ENCODE data around the gene RBP2.
"Not testable (repeated sequence)": the region's sequence is repeated elsewhere in the genome, so short reads cannot be mapped to it uniquely, and the experiment has no call there.

Gene RBP2

DNA sequence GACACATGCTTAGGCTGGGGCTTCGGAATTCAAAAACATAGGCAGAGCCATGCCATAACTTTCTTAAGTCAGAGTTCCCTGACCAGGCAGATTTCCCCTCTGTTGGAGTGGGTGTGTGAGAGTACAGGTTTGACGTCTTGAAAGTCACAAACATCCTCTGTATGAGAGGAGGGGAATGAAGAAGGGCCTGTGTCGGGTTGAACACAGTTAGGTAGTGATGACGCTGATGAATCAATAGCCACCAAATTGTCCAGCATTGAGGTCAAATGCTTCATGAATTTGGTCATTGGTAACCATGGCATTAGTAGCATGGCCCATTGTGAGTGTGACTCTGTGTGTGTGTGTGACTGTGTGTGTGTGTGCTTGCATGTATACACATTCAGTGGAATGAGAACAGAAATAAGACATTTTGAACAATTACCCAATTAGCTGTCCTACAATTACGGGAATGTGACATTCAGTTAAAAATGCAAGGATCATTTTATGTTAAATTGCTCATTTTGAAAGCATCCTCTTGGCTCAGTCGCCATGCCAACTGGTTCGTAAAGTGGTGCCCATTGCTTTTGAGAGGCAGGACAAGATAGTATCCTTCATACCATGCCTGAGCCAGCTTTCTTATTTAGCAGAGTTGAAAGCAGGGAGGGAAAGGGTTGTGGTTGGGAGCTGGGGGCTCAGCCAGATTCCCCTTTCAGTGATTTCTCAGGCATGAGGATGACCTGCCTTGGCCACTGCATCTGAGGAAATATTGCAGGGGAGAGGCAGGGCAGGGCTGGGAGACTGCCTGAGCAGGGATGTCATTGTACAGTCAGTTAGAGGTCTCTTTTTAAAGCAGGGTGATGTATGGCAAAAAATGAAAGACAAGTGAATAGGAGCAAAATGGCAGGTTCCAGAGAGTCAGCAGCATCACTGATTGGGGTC, 35.4 kb downstream of the RBP2 start:
- no peak for DNase-seq

DNA sequence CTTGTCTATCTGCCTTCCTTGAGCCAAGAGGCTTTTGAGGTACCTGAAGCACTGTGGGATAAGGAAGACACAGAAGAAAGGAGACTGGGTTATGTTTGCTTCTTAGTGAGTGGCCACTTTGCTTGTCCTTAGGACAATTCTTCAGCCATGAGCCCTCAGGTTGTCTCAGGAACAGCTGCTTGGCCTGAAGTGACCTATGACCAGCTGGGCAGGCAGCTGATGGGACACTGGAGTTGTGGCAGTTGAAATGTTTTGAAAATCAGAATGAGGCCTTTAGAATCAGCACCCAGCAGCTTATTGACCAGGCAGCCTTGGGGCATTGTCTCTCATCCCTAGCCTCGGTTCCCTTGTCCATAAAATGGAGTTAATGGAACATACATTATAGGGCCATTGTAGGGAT, 37.0 kb downstream of the RBP2 start:
- no peak for DNase-seq

DNA sequence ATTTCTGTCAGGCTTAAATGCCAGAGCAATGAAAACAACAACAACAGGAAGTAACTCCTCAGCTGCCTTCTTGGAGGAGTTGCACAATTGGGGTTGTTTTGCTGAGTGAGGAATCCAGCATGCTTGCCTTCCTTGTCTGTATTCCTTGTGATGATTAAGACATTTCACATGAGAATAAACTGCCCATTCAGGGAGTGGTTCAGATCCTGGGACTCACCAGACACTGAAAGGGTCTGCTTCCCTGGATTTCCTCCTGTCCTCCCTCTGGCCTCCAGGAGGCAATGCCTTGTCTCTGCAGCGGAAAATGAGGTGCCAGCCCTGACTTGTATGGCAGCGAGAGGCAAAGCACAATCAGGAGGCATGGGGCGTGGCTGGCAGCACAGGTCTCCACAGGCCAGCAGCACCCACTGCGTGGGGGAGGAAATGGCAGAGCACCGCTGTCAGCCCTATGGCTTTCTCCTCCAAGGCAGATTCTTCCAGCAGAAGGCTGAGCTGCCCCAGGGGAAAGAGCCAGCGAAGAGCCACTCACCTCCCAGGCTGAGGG, 41.5 kb downstream of the RBP2 start:
- no peak for DNase-seq

DNA sequence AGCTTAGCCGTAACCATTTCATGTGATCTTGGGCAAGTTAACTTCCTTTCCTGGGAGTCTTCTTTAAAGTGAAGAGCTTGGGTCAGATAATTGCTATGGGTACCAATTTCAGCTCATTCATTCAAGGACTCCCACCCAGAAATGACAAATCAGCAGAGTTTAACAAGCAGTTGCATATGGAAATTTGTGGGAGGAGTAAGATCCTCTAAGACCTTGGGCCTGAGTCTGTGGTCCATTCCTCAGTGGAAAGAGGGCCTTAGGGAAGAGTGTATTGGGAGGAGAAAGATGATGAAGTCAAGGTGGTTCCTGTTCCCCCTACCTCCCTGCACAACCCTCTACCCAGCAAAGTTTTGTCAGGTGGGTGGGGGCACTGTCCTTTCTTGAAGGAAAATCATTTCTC, 42.1 kb downstream of the RBP2 start:
- DNase-seq, result no peak

DNA sequence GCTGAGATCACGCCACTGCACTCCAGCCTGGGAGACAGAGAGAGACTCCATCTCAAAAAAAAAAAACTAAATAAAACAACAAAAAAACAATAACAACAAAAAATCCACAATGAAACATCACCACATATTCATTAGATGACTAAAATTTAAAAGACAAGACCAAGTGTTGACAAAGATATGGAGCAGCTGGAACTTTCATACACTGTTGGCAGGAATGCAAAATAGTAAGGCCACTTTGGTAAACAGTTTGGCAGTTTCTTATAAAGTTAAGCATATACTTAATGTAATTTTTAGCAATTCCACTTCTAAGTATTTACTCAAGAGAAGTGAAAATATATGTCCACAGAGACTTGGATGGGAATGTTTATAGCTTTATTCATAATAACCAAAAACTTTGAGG, 43.2 kb downstream of the RBP2 start:
- DNase-seq, result no peak

DNA sequence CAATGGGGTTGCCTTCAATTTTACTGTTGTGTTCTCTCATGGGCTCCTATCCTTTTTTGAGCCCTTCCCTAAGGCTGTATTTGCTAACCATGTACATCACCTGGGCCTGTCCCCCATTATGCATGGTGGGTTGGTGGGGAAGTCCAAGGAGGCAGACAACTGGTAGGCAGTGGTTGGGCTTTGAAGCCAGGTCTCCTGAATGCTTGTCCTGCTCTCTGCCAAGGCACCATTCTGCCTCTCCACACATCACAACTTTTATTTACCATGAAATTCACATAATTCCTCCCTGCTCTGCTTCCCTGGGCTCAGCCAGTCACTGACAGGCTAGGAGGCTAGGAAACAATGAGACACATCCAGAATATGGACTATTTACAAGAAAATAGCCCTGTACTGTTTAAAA, 45.8 kb downstream of the RBP2 start:
- no peak for DNase-seq

DNA sequence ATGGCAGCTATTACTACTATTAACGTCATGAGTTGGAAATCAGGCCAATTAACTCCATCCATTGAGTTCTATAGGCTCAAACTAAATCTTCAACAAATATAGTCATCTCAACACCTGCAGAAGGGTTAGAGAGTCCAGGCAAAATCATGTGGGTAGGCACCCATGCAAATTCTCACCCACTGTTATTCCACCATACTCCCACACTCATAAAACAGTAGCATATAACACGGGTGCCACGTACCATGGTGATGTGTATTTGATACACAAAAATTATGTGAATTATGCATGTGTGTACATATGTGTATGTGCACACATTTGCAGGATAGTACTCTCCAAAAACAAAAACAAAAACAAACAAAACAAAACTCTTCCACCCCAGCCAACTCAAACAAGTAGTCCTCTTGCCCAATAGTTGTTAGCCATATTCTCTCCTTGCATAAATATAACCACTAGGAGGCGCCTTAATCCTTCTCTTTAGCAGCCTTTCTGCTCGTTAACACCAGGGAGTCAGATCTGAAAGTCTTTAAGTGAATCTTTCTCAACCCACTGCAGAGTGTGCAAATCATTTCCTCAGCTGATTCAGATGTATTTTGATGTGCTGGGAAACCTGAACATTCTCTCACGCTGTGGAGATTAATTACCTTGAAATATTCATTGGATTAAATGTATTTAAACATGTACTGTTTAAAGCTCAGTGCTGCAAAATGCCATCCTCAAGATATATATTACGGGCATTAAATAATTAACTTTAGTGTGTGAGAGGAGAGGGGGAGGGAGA, 48.8 kb downstream of the RBP2 start:
- DNase-seq, result peak; percentile 92

DNA sequence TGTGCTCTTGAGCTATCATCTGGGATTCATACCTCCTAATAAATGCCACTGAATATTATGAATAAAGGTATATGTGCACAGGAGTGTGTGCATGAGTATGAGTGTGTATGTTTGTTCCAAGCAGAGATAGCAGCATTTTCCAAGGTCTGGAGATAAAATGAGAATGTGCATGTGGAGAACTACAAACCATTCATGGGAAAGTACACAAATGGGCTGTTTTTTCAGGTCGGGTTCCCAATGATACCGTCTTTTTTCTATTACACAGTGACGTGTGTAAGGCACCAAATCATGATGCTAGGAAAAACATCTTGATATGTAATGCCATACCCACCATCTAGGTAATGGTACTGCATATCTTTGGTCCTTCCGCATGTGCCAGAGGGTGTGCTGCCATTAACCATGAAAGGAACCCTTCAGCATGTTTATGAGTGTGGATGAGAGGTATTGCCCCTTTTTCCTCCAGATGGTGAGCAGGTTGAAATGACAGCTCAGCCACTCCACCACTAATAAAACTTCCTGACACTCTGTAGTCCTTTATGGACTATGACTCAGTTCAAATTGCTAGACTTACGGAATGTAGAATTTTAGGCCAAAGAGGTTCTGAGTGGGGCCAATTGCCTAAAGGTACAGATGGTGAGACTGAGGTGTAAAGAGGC, 50.4 kb downstream of the RBP2 start:
- no peak for DNase-seq

DNA sequence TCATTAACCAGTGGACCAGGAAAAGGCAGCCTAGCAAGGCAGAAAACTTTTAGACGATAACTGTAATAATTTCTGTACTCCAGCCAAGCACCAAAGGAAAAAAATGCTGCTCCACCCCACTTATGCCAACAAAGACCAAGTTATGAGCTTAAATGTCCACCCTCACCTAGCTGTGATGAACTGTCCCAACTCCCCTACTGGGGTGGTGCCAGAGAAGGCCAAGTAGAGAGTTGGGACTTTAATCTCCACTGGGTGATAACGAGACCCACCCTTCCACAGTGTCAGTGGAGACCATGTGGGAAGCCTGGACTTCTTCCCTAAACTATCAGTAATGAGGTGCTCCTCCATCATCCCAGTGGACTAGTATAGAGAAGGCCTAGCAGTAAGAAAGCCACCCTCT, 53.1 kb downstream of the RBP2 start:
- DNase-seq, result no peak

DNA sequence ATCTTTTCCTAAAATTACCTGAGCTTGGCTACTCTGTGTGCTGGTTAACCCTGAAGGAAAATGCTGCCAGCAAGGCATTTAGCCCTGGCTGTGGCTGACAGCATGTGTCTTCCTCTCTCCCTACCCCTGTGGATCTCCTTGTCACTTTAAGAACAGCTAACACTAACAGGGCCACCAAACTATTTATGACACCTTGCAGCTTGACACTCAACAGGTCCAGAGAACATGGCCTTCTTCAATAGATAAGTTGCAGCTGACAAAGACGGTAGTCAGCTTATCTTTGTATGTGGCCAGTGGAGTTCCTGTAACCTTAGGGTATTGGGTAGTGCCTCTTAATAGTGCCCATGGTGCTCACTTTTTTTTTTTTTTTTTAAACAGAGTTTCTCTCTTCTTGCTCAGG, 54.9 kb downstream of the RBP2 start:
- DNase-seq, result peak; percentile 60

DNA sequence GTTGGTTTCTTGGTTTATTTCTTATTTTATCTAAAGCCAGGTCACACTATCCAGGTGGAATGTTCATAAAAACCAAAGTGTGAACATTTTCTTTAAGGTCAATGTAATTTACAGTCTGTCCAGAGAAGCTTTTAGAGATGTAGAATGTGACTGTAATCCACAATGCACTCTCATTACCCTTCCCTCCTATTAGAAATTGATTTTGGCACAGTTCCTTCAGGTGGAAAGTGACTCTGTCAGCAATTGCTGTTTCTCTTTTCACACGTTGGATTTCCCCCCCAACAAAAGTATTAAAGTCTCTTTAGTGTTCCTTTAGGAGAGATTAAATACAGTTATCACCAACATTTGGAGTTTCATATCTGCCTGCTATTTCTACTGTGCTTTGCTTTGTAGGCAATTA, 55.3 kb downstream of the RBP2 start:
- no peak for DNase-seq

DNA sequence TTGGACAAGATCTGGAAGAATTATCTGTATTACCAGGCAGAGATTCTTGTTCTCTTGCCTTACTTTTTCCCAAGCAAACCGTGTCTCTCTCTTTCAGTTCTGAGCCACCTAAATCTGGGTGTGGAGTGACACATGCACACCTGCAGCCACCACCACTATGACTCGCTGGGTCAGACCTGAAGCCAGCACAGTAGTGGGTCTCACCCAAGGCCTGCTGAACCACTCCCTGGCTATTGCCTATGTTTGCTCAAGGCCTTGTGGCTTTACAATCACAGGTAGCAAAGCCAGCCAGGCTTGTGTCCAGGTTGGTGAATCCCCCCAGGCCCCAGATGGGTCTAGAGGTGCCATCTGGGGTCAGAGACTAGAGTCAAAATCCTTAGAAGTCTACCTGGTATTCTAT, 58.2 kb downstream of the RBP2 start:
- DNase-seq, result no peak

DNA sequence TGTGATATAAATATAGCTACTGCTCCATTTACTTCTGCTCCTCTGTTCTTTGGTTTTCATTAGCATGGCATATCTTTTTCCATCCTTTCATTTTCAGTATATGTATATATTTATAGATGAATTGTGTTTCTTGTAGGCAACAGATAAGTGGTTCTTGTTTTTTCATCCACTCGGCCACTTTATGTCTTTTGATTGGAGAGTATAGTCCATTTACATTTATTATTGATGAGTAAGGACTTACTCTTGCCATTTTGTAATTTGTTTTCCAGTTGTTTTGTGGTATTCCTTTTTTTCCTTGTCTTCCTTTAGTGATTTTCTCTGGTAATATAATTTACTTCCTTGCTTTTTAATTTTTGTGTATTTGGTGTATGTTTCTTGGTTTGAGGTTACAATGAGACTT, 60.0 kb downstream of the RBP2 start:
- no peak for DNase-seq

DNA sequence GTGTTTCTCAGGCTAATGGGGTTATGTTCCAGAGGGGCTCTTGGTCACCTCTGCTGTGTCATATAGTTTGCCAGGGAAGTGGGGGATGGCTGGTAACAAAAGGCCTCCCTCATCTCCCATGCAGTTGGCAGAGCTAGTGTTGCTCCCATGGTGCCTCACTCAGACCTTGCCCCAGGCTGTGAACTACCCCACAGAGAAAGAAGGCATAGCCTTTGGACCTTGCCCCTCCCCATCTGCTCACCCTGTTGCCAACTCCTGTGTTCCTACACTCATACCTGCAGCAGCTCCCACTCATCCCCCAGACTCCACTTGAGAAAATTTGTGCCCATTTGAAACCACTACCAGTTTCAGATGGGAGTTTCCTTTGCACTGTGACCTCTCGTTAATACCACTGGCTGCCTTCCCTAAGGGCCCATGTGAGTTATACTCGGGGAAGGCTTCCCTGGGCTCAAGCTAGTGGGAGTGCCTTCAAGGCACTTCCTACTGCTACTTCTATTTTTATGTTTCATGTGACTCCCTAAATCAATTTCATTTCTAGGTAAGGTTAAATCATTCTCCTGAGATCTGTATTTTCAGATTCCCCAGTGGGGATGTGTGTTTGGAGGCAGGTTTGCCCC, 61.6 kb downstream of the RBP2 start:
- no peak for DNase-seq

DNA sequence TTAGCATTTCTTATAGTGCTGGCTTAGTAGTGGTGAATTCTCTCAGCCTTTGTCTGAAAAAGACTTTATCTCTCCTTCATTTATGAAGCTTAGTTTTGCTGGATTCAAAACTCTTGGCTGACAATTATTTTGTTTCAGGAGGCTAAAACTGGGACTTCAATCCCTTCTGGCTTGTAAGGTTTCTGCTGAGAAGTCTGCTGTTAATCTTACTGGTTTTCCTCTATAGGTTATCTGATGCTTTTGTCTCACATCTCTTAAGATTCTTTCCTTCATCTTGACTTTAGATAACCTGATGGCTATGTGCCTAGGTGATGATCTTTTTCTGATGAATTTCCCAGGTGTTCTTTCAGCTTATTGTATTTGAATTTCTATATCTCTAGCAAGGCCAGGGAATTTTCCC, 63.4 kb downstream of the RBP2 start:
- DNase-seq, result not testable (repeated sequence)

All from hematopoietic multipotent progenitor cell treated with erythropoietin and hydrocortisone succinate and interleukin-3 and kit ligand, for 4 days (in vitro differentiated cells).